ENCODE data around the gene PILRA. TPM values are rescaled to one million over a fixed set of nuclear protein-coding genes. Genes with fewer than 3 reads are reported as not detected.

Gene PILRA
- total RNA-seq, 4 donors from 2014 or later = 1.3 to 8.5 (median 4.2) TPM

GRCh38 chr7:100393233-100393905, 20.1 kb downstream of the PILRA start:
- DNase-seq (ENCODE audit: low spot score in 2 of 2) = no peak
- Histone ChIP-seq H3K4me1 (peaks cover 5% of the 10 kb centered on the region), H3K9me3 (no peaks in the 10 kb centered on the region), H3K36me3 (no peaks in the 10 kb centered on the region), H3K27ac (no peak overlapping the region), H3K4me3 (no peak overlapping the region), H3K27me3 (no peaks in the 10 kb centered on the region)
- WGBS = 74% methylated on average over 4 of the region's 4 CpGs
- TF ChIP-seq EP300 (IDR thresholded peaks at IDR 0.05) = no peak
- TF ChIP-seq POLR2A (IDR thresholded peaks at IDR 0.05) = no peak
- TF ChIP-seq, protein P1, sequence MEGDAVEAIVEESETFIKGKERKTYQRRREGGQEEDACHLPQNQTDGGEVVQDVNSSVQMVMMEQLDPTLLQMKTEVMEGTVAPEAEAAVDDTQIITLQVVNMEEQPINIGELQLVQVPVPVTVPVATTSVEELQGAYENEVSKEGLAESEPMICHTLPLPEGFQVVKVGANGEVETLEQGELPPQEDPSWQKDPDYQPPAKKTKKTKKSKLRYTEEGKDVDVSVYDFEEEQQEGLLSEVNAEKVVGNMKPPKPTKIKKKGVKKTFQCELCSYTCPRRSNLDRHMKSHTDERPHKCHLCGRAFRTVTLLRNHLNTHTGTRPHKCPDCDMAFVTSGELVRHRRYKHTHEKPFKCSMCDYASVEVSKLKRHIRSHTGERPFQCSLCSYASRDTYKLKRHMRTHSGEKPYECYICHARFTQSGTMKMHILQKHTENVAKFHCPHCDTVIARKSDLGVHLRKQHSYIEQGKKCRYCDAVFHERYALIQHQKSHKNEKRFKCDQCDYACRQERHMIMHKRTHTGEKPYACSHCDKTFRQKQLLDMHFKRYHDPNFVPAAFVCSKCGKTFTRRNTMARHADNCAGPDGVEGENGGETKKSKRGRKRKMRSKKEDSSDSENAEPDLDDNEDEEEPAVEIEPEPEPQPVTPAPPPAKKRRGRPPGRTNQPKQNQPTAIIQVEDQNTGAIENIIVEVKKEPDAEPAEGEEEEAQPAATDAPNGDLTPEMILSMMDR (IDR thresholded peaks at IDR 0.05) = no peak
- TF ChIP-seq POLR2AphosphoS5 (IDR thresholded peaks at IDR 0.05) = no peak

DNA sequence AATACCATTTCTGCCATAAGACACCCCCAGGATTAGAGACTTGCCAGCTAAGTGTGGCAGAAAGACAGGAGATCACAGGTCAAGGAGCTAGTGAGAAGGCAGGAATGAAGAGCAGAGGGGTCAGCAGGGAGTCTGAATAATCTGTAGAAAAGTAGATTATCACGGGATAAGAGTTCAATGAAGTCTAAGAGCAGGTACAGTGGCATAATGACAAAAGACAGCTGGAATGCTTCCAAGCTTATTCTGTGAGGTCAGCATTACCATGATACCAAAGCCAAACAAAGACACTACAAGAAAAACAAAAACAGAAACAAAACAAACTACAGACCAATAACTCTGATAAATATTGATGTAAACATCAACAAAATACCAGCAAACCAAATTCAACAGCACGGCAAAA, 20.8 kb downstream of the PILRA start:
- no peak for TF ChIP-seq POLR2A (IDR thresholded peaks at IDR 0.05)
- no peak overlapping the region for H3K4me3 ChIP-seq
- WGBS = 86% methylated on average over 2 of the region's 2 CpGs
- H3K36me3 ChIP-seq = no peaks in the 10 kb centered on the region
- H3K9me3 ChIP-seq = no peaks in the 10 kb centered on the region
- H3K27me3 ChIP-seq = no peaks in the 10 kb centered on the region
- DNase-seq (ENCODE audit: low spot score in 2 of 2) = no peak
- H3K27ac ChIP-seq = no peak overlapping the region
- H3K4me1 ChIP-seq = peaks cover 5% of the 10 kb centered on the region

DNA sequence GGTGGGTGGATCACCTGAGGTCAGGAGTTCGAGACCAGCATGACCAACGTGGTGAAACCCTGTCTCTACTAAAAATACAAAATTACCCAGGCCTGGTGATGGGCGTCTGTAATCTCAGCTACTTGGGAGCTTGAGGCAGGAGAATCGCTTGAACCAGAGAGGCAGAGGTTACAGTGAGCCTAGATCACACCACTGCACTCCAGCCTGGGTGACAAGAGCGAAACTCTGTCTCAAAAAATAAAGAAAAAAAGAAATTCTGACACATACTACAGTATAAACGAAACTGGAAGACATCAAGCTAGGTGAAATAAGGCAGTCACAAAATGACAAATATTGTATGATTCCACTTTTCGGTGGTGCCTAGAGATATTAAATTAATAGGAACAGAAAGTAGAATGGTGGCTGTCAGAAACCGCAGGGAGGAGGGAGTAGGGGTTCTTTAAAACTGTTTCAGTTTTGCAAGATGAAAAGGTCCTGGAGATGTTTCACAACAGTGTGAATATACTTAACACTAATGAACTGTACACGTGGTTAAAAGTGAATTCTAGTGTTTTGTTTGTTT, 23.2 kb downstream of the PILRA start:
- Histone ChIP-seq H3K27ac (no peak overlapping the region), H3K9me3 (no peaks in the 10 kb centered on the region), H3K27me3 (no peaks in the 10 kb centered on the region), H3K4me1 (peaks cover 5% of the 10 kb centered on the region), H3K36me3 (no peaks in the 10 kb centered on the region), H3K4me3 (no peak overlapping the region)
- 74% methylated on average over 9 of the region's 9 CpGs for WGBS
- TF ChIP-seq, protein P1 (IDR thresholded peaks at IDR 0.05) = no peak
- TF ChIP-seq EP300 (IDR thresholded peaks at IDR 0.05) (no peak), POLR2A (IDR thresholded peaks at IDR 0.05) (no peak), POLR2AphosphoS5 (IDR thresholded peaks at IDR 0.05) (no peak)
- DNase-seq (ENCODE audit: low spot score in 2 of 2) = no peak

DNA sequence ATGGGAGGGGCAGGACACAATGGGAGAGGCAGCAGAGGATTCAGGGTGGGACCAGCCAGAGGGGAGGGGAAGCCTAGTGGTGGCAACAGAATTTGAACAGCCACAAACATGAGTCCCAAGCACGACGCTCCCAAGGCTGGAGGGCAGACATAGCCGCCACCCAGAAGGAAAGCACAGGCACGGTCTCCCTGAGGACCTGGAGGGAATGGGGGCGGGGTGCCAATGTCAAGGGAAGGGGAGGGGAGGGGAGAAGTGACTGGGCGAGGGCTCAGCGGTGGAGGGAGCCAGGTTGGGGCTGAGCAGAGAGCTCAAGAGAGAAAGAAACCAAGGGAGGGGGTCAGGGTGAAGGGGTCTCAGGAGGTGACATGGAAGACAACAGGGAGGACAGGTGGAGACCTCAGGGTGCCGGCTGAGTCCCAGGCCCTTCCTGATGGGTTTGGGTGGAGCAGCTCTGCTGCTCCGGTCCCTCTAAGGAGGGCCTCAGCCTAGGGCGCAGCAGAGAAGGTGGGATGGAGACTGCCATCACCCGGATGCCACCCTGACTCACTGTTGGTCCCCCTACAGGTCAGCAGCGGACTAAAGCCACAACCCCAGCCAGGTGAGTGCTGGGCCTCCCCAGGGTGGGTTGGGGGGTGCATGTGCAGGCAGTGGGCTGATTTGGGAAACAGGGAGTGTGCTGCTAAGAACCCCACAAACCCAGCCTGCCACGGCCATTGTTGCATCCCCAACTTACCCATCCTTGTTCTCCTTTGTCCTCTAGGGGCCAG, 24.2 kb downstream of the PILRA start:
- no peak for DNase-seq (ENCODE audit: low spot score in 2 of 2)
- H3K4me1 ChIP-seq = peaks cover 5% of the 10 kb centered on the region
- no peaks in the 10 kb centered on the region for H3K36me3 ChIP-seq
- H3K4me3 ChIP-seq = no peak overlapping the region
- H3K27ac ChIP-seq = no peak overlapping the region
- TF ChIP-seq EP300 (IDR thresholded peaks at IDR 0.05) (no peak), POLR2A (IDR thresholded peaks at IDR 0.05) (no peak), POLR2AphosphoS5 (IDR thresholded peaks at IDR 0.05) (no peak)
- TF ChIP-seq, protein P1 (IDR thresholded peaks at IDR 0.05) = no peak
- no peaks in the 10 kb centered on the region for H3K9me3 ChIP-seq
- no peaks in the 10 kb centered on the region for H3K27me3 ChIP-seq
- 57% methylated on average over 13 of the region's 13 CpGs for WGBS

- Histone ChIP-seq H3K4me1 (peaks cover 5% of the 10 kb centered on the region), H3K4me3 (no peak overlapping the region), H3K27ac (no peak overlapping the region), H3K27me3 (no peaks in the 10 kb centered on the region), H3K36me3 (no peaks in the 10 kb centered on the region), H3K9me3 (no peaks in the 10 kb centered on the region)
- WGBS = 59% methylated on average over 2 of the region's 2 CpGs
- no peak for DNase-seq (ENCODE audit: low spot score in 2 of 2)
- no peak for TF ChIP-seq EP300 (IDR thresholded peaks at IDR 0.05)
- TF ChIP-seq POLR2AphosphoS5 (IDR thresholded peaks at IDR 0.05) = no peak
- TF ChIP-seq POLR2A (IDR thresholded peaks at IDR 0.05) = no peak
- TF ChIP-seq, protein P1 (IDR thresholded peaks at IDR 0.05) = no peak
These were observed 25.0 kb downstream of the PILRA start for GRCh38 chr7:100398239-100398638.

All from suprapubic skin (tissue), 4 donors.